Daoy (cell line): ENCODE measurements around the gene SYT1. TPM values are rescaled to one million over a fixed set of nuclear protein-coding genes. Genes with fewer than 3 reads are reported as not detected.
A peak's percentile ranks its signal among the peaks of the same experiment; 100 is the strongest.

ENCODE experiments used
- DNase-seq: peaks from one replicate; pipeline ENCODE4 v3.0.0-alpha.2; 2015; ENCODE audit warnings: low read depth
- total RNA-seq: library from RNA; depleted of rRNA; stranded (reverse); fragments of >200 nt; shearing (Covaris generic); gene quantifications from 2 replicates; pipeline ENCODE4 v1.2.3, GENCODE V29; 2014

Gene SYT1
- total RNA-seq, 1 experiment from 2014 or later, result 1.1 TPM

GRCh38 chr12:79434561-79434960 lies 570.0 kb downstream of the SYT1 start:
- DNase-seq, result no peak

DNA sequence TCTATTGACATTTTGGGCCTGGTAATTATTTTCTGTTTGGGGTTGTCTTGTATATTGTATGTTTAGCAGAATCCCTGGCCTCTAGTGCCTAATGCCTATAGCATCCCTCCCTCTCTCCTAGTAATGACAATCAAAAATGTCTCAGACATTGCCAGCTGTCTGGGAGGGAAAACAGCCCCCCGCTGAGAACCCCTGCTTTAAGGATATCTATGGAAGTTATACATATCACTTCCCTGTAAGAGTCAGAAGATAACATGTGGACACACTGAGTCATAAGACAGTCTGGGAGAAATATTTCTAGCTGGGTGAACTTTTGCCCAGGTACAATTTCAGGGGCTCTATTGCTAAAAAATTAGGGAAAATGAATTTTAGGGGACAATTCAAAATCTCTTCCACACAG lies 571.2 kb downstream of the SYT1 start:
- DNase-seq, result peak; percentile 49

DNA sequence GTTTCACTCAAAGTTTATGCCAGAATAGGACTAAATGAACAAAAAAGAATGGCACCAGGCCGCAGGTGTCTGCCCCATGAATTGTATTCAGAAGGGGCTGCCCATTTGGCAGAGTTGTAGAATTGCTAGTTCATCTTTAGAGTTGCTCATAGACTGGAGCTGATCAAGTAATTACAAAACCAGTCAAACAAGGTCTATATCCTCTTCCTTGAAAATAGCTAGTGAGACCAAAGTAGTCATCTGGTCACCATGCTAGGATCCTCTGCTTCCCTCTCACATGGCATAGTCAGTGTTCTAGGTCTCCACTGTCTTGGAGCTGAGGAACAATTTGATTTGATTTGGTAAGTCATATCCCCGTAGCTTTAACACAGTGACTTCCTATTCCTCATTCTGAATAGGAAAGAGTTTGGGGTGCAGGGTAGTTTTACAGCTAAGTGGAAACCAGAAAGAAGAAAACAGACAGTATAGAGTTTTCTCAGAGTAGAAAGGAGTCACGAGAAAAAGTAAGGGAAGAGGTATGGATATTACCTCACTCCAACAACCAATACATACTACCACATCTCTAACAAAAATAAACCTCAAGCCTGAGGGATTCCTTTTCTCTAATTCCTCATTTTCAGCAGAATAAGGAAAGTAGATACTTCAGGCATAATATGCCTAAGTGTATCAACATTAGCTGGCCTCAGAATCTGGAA lies 574.1 kb downstream of the SYT1 start:
- no peak for DNase-seq

DNA sequence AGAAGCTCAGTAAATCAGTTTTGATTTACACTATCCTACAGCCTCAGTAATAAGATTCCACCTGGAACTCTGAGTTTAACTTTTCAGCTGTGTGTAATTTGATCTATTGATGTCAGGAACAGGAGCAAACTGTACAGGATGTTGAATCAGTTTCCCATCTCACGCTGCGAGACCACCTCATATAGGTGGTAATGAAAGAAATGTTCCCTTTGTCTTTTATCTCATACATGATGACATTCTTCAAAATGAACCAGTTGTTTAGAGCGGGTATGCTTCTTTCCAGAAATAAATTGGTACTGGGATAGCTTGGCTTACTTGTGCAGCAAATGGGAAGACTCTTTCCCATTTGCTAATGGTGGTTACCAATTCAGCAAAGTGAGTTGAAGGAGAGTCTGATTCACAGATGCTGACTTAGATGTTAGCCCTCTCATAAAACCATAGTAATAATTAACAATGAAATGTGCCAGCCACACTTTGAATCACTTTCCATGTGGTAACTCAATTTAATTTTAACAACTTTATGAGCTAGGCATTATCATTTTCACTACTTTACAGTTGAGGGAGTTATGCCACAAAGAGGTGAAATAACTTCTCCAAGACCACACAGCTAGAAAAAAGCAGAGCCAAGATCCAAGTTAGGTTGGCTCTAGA lies 574.7 kb downstream of the SYT1 start:
- peak; percentile 29 for DNase-seq

GRCh38 chr12:79441534-79441933 lies 577.0 kb downstream of the SYT1 start:
- DNase-seq, result no peak

DNA sequence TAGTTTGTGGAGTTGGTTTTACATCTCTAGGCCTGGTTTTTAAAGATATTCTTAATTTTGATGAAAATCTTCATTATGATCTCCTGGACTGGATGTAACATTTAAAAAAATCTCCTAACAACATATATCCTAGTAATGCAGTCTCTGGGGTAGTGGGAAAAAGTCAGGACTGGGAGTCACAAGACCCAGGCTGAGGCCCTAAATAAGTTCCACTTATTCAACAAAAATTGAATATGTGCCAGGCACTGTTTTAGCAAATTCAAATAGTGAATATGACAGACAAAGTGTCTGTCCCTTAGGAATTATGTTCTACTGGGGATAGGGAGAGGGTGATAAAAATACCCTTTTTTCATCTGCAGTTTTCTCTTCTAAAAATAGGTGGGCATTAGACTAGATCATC lies 577.8 kb downstream of the SYT1 start:
- DNase-seq, result no peak

GRCh38 chr12:79444089-79444488 lies 579.5 kb downstream of the SYT1 start:
- DNase-seq, result peak; percentile 39

GRCh38 chr12:79448816-79449215 lies 584.2 kb downstream of the SYT1 start:
- DNase-seq, result no peak

DNA sequence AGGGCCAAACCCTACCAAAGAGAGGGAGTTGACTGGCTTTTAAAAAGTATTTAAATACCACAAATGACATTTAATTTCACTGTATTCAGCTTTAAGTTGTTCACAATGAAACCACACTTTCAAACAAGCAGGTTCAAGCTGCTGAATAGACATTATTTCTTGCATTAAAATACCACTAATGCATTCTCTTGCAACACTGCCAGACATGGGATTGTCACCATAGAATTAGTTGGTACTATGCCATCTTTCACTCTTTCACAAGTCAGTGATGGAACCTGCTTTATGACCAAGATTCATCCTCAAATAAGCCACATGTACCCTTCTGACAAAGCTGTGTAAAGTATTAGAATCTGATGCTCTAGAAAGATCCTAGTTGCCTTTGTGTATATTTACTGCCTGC lies 586.8 kb downstream of the SYT1 start:
- no peak for DNase-seq

- peak; percentile 93 for DNase-seq
These were observed 587.4 kb downstream of the SYT1 start for GRCh38 chr12:79451978-79452377.

DNA sequence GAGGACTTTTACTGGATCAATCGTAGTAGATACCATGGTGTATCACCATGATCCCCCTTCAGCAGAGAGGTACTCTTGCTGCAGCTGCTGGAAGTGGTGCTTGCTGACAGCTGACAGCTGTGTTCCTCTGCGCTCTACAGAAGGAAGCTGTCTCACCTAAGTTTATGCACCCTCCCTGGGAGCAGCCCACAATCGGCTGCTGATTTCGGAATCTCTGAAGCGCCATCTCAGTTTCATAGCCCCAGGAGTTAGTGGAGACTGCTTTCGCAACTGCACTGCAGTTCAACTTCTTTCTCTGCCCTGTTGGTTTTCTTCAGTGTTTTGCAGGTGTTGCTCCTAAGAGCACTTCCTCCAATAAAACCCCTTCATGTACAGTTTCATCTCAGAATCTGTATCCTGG lies 588.3 kb downstream of the SYT1 start:
- DNase-seq, result peak; percentile 19

- no peak for DNase-seq
These were observed 589.2 kb downstream of the SYT1 start for GRCh38 chr12:79453820-79454219.

- peak; percentile 49 for DNase-seq
These were observed 589.8 kb downstream of the SYT1 start for GRCh38 chr12:79454338-79454843.

- no peak for DNase-seq
These were observed 590.7 kb downstream of the SYT1 start for GRCh38 chr12:79455286-79455685.

GRCh38 chr12:79482323-79482722 lies 617.7 kb downstream of the SYT1 start:
- no peak for DNase-seq

- DNase-seq, result no peak
These were observed 618.3 kb downstream of the SYT1 start for GRCh38 chr12:79482921-79483320.

- no peak for DNase-seq
These were observed 621.6 kb downstream of the SYT1 start for GRCh38 chr12:79486154-79486553.

- no peak for DNase-seq
These were observed 623.0 kb downstream of the SYT1 start for GRCh38 chr12:79487386-79488110.
